SK-N-SH (cell line): Measurements from ENCODE around the gene ASH1L. TPM values are rescaled to one million over a fixed set of nuclear protein-coding genes. Genes with fewer than 3 reads are reported as not detected.
"Not testable (repeated sequence)": the region's sequence is repeated elsewhere in the genome, so short reads cannot be mapped to it uniquely, and the experiment has no call there.

ENCODE experiments used
- CTCF ChIA-PET: fragments of 300-600, 350-600 bp; formaldehyde crosslinking; extraction: SDS; loops from one replicate; lab custom pipeline; 2021; lab: Yijun Ruan, JAX
- POLR2A ChIA-PET: fragments of 350-600 bp; sonication (Branson Sonifier 250); formaldehyde crosslinking; extraction: SDS; loops from one replicate; lab custom pipeline; 2020; ENCODE audit warnings: antibody characterized with exemption, inconsistent platforms; lab: Yijun Ruan, JAX
- DNase-seq: peaks from one replicate; pipeline ENCODE4 v3.0.0; 2012
- H2AFZ ChIP-seq: fragments of 200-600 bp; sonication (generic); 2 replicates; pipeline ENCODE4 v1.8.1; 2016; ENCODE audit warnings: antibody characterized with exemption, mild to moderate bottlenecking, low read depth
- H3F3A ChIP-seq: fragments of 200-600 bp; sonication (generic); replicated peaks from 2 replicates; pipeline ENCODE3; 2016; ENCODE audit warnings: antibody characterized with exemption, mild to moderate bottlenecking; ENCODE audit not compliant: insufficient read depth
- H3K27ac ChIP-seq, 2 experiments: fragments of 200-500 bp in 1 of 2; fragments of 200-600 bp in 1 of 2; sonication (Bioruptor generic) in 1 of 2; sonication (generic), shearing (Covaris generic) in 1 of 2; 2 replicates each; pipeline versions ENCODE4 v1.5.1 to v1.6.1; 2014 to 2016; ENCODE audit warnings: low read depth in 2 of 2, inconsistent platforms in 1 of 2, low read length in 1 of 2, mild to moderate bottlenecking in 1 of 2, mixed read lengths in 1 of 2
- H3K27me3 ChIP-seq: fragments of 200-600 bp; sonication (generic), shearing (Covaris generic); 2 replicates; pipeline ENCODE4 v1.6.1; 2016; ENCODE audit warnings: mixed run types; ENCODE audit not compliant: insufficient read depth
- H3K36me3 ChIP-seq, 2 experiments: fragments of 200-500 bp in 1 of 2; fragments of 200-600 bp in 1 of 2; sonication (Bioruptor generic) in 1 of 2; sonication (generic) in 1 of 2; replicated peaks in 1 of 2; 2 replicates each; pipeline versions ENCODE3 to v1.5.1; 2014 to 2016; ENCODE audit warnings: low read length in 1 of 2, mild to moderate bottlenecking in 1 of 2; ENCODE audit not compliant: insufficient read depth in 2 of 2, control insufficient read depth in 1 of 2
- H3K4me1 ChIP-seq, 2 experiments: fragments of 200-500 bp in 1 of 2; fragments of 200-600 bp in 1 of 2; sonication (Bioruptor generic) in 1 of 2; sonication (generic), shearing (Covaris generic) in 1 of 2; 2 replicates each; pipeline versions ENCODE4 v1.5.1 to v1.6.1; 2014 to 2016; ENCODE audit warnings: low read depth in 1 of 2, low read length in 1 of 2, mixed run types in 1 of 2; ENCODE audit not compliant: insufficient read depth in 2 of 2, control insufficient read depth in 1 of 2
- H3K4me2 ChIP-seq: fragments of 200-600 bp; sonication (generic), shearing (Covaris generic); 2 replicates; pipeline ENCODE4 v1.6.1; 2017; ENCODE audit warnings: mixed run types
- H3K4me3 ChIP-seq, 2 experiments: fragments of 200-500 bp in 1 of 2; fragments of 200-600 bp in 1 of 2; sonication (Bioruptor generic) in 1 of 2; sonication (generic), shearing (Covaris generic) in 1 of 2; 2 replicates each; pipeline versions ENCODE4 v1.5.1 to v1.8.1; 2014 to 2016; ENCODE audit warnings: low read depth in 2 of 2, inconsistent platforms in 1 of 2, low read length in 1 of 2, mild to moderate bottlenecking in 1 of 2, mixed read lengths in 1 of 2, moderate library complexity in 1 of 2
- H3K79me2 ChIP-seq: fragments of 200-600 bp; sonication (generic); 2 replicates; pipeline ENCODE4 v1.8.1; 2017; ENCODE audit warnings: mild to moderate bottlenecking; ENCODE audit not compliant: insufficient read depth
- H3K9ac ChIP-seq: fragments of 200-600 bp; sonication (generic); 2 replicates; pipeline ENCODE4 v1.6.1; 2017; ENCODE audit warnings: mixed run types
- H3K9me2 ChIP-seq: fragments of 200-600 bp; sonication (generic); 2 replicates; pipeline ENCODE4 v1.6.1; 2017; ENCODE audit warnings: mixed run types
- H3K9me3 ChIP-seq: fragments of 200-600 bp; sonication (generic); 2 replicates; pipeline ENCODE4 v1.6.1; 2017; ENCODE audit warnings: mixed run types, mild to moderate bottlenecking, moderate library complexity
- H4K20me1 ChIP-seq: fragments of 200-600 bp; sonication (generic); 2 replicates; pipeline ENCODE4 v1.6.1; 2017; ENCODE audit warnings: mild to moderate bottlenecking, mixed run types; ENCODE audit not compliant: insufficient read depth
- FOXJ3 ChIP-seq: sonication (generic); formaldehyde crosslinking; IDR thresholded peaks from 2 replicates; pipeline ENCODE4 v1.5.1; 2020; ENCODE audit warnings: mild to moderate bottlenecking, missing genetic modification reagents
- GATA2 ChIP-seq: sonication (generic); formaldehyde crosslinking; IDR thresholded peaks from 2 replicates; pipeline ENCODE4 v1.5.0; 2020; ENCODE audit warnings: mild to moderate bottlenecking, missing genetic modification reagents
- MXI1 ChIP-seq: IDR thresholded peaks from 2 replicates; pipeline ENCODE4 v1.6.1; 2012; ENCODE audit warnings: mild to moderate bottlenecking, low read depth, low read length, improper control_type of control experiment
- NFIC ChIP-seq: IDR thresholded peaks from 2 replicates; pipeline ENCODE4 v1.4.0; 2012; ENCODE audit warnings: borderline replicate concordance
- NRF1 ChIP-seq: IDR thresholded peaks from 2 replicates; pipeline ENCODE4 v1.6.1; 2012; ENCODE audit warnings: low read depth, mild to moderate bottlenecking, low read length
- RAD21 ChIP-seq: IDR thresholded peaks from 2 replicates; pipeline ENCODE4 v1.6.1; 2012; ENCODE audit warnings: mild to moderate bottlenecking, low read length
- SMC3 ChIP-seq: IDR thresholded peaks from 2 replicates; pipeline ENCODE4 v1.6.1; 2012; ENCODE audit warnings: low read depth, low read length, improper control_type of control experiment
- TEAD4 ChIP-seq: IDR thresholded peaks from 2 replicates; pipeline ENCODE4 v1.4.0; 2012; ENCODE audit warnings: mild to moderate bottlenecking, borderline replicate concordance; ENCODE audit not compliant: insufficient read depth
- WGBS: methylation state at CpG from one replicate; pipeline ENCODE4 v1.1.6; 2017; ENCODE audit warnings: low lambda C conversion rate; 5-methylcytosine and 5-hydroxymethylcytosine counted together
- polyA plus RNA-seq, 3 experiments: library from polyadenylated mRNA; depleted of rRNA; stranded (reverse); fragments of >200 nt; gene quantifications; 2 replicates each; pipeline ENCODE4 v1.2.3, GENCODE V29; 2012
- TF ChIP-seq, protein P1 (sequence below): fragments of 200-600 bp; sonication (generic); IDR thresholded peaks from 2 replicates; pipeline ENCODE4 v1.6.1; 2017; ENCODE audit warnings: antibody characterized with exemption, mild to moderate bottlenecking, moderate library complexity

The ASH1L gene
- polyA plus RNA-seq, 1 of the 3 experiments (the other 2 are of a cell fraction) = 13.4 TPM

DNA sequence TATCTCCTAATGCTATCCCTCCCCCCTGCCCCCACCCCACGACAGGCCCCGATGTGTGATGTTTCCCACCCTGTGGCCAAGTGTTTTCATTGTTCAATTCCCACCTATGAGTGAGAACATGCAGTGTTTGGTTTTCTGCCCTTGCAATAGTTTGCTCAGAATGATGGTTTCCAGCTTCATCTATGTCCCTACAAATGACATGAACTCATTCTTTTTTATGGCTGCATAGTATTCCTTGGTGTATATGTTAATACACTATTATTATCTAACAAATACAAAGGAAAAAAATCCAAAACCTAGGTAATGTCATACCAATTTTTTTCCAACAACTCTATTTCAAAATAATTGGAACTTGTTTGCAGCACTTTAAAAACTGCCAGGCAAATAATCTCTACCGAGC is 56.6 kb downstream of the ASH1L start:
- DNase-seq, POLR2A ChIA-PET, H3K27me3 ChIP-seq, H3K9ac ChIP-seq, H3K9me3 ChIP-seq, H3K4me2 ChIP-seq, H3K27ac ChIP-seq, H3K9me2 ChIP-seq, H2AFZ ChIP-seq, H3K4me1 ChIP-seq, CTCF ChIA-PET, H3K36me3 ChIP-seq, H3K4me3 ChIP-seq: not testable (repeated sequence)
- H4K20me1 ChIP-seq = peaks cover 23% of the 10 kb centered on the region
- H3F3A ChIP-seq = peaks cover 14% of the 10 kb centered on the region
- H3K79me2 ChIP-seq = peaks cover 95% of the 10 kb centered on the region
- WGBS = over 99% methylated on average over 3 of the region's 3 CpGs

DNA sequence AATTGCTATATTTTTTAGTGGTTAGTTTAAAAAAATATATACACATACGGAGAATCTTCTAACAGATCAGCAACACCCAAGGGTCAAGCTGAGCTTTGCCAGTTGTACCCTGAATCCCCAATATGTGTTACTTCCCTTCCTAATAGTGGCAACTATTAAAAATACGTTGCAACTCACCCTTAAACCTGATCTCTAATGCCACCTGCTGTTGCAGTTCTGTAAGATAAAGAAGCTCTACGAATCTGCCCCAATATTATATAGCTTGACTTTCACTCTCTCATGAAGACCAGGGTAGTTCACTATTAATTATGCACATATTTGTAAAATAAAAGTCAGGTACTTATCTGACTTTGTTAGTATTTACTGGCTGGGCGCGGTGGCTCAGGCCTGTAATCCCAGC is 58.4 kb downstream of the ASH1L start:
- peaks cover 95% of the 10 kb centered on the region for H3K79me2 ChIP-seq
- peaks cover 36% of the 10 kb centered on the region for H4K20me1 ChIP-seq
- no peaks in the 10 kb centered on the region for H3K9me2 ChIP-seq
- ChIA-PET POLR2A (interaction anchor here (0.6 kb wide), 2 partner anchors 143 to 154 kb away, joined by 3 to 4 read pairs; no protein-coding TSS in a partner anchor), CTCF (interaction anchor here (0.6 to 3.6 kb wide), 35 partner anchors 9 to 254 kb away, joined by 3 to 31 read pairs (median 4); partner anchors contain the start of gene RUSC1)
- no peak overlapping the region for H3K27ac ChIP-seq
- H3K27me3 ChIP-seq = no peaks in the 10 kb centered on the region
- peaks cover 5 to 8% of the 10 kb centered on the region in 2 experiments; a peak in 3 of 4 replicates for H3K4me1 ChIP-seq
- no peak overlapping the region for H3K4me3 ChIP-seq
- H3K9ac ChIP-seq = no peak overlapping the region
- H3F3A ChIP-seq = peaks cover 14% of the 10 kb centered on the region
- no peaks in the 10 kb centered on the region for H3K36me3 ChIP-seq
- H3K4me2 ChIP-seq = no peak overlapping the region
- no peak overlapping the region for H2AFZ ChIP-seq
- no peaks in the 10 kb centered on the region for H3K9me3 ChIP-seq
- WGBS = 73% methylated on average over 5 of the region's 5 CpGs
- TF ChIP-seq MXI1 (no peak), FOXJ3 (CRISPR knock-in tag) (no peak), SMC3 (peak; percentile 55), NRF1 (no peak), RAD21 (peak; percentile 87)
- TF ChIP-seq, protein P1, sequence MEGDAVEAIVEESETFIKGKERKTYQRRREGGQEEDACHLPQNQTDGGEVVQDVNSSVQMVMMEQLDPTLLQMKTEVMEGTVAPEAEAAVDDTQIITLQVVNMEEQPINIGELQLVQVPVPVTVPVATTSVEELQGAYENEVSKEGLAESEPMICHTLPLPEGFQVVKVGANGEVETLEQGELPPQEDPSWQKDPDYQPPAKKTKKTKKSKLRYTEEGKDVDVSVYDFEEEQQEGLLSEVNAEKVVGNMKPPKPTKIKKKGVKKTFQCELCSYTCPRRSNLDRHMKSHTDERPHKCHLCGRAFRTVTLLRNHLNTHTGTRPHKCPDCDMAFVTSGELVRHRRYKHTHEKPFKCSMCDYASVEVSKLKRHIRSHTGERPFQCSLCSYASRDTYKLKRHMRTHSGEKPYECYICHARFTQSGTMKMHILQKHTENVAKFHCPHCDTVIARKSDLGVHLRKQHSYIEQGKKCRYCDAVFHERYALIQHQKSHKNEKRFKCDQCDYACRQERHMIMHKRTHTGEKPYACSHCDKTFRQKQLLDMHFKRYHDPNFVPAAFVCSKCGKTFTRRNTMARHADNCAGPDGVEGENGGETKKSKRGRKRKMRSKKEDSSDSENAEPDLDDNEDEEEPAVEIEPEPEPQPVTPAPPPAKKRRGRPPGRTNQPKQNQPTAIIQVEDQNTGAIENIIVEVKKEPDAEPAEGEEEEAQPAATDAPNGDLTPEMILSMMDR = peak; percentile 61
- DNase-seq = peak; percentile 50

DNA sequence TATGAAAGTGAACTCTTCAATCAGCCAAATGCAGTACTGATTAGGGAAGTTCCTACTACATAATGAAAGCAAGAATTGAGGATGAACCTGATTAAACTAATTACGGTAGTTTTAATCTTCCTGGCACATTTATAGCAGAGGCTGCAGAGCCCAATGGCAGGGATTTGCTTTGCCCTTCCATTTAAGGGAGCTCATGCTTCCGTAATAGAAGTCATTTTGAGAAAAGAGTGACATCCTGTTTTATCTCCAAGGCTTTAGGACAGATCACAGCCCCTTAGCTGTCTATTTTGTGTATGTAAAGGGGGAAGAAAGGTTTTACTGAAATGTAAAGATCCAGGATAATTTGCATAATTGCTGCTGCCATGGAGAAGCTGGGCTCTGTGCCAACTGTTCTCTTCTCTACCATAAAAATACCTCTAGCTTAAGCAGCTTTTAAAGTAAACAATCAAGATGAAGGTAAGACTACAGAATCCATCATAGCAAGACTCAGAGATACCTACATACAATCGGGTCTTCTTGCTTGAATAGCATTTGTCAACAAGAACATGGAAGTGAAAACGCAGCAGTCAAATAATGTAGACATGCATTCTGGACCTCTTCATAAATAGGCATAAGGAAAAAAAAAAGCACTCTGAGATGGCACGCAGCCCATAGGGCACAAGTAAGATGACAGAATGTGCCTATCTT is 62.5 kb downstream of the ASH1L start:
- peak; percentile 56 for DNase-seq
- ChIA-PET POLR2A (no interaction called here), CTCF (interaction anchor here (0.8 to 1.2 kb wide), 4 partner anchors 20 to 249 kb away, joined by 3 to 5 read pairs (median 4); no protein-coding TSS in a partner anchor)
- Histone ChIP-seq H3K79me2 (peaks cover 83% of the 10 kb centered on the region), H3K4me2 (peak overlapping the region; percentile 3; the same call in 1 of the 2 replicates), H3K36me3 (peaks cover 0 to 6% of the 10 kb centered on the region in 2 experiments), H3K4me1 (peaks cover 5 to 7% of the 10 kb centered on the region in 2 experiments; a peak in 3 of 4 replicates), H3K4me3 (no peak overlapping the region; a peak in 1 of 4 replicates), H3K9me2 (no peaks in the 10 kb centered on the region), H3F3A (peaks cover 10% of the 10 kb centered on the region), H2AFZ (no peak overlapping the region), H3K27ac (peak overlapping the region; percentile 4 to 70; a peak in 3 of 4 replicates), H3K9ac (no peak overlapping the region), H3K27me3 (no peaks in the 10 kb centered on the region), H4K20me1 (peaks cover 34% of the 10 kb centered on the region), H3K9me3 (no peaks in the 10 kb centered on the region)
- WGBS = 40% methylated on average over 5 of the region's 5 CpGs
- TF ChIP-seq TEAD4 (no peak), NFIC (peak; percentile 58), MXI1 (peak; percentile 12; the same call in 1 of the 2 replicates), GATA2 (CRISPR knock-in tag) (0 out of 2 replicates have a peak, but pooled peaks have one; percentile 39)
